ENCODE measurements around the gene PPY.
"Not testable (repeated sequence)": the region's sequence is repeated elsewhere in the genome, so short reads cannot be mapped to it uniquely, and the experiment has no call there.

PPY gene

GRCh38 chr17:43928609-43929008 lies 13.7 kb downstream of the PPY start:
- no peak for DNase-seq

- DNase-seq: not testable (repeated sequence)
These were observed 14.3 kb downstream of the PPY start for GRCh38 chr17:43927929-43928328.

GRCh38 chr17:43927060-43927864 lies 15.0 kb downstream of the PPY start:
- no peak for DNase-seq

GRCh38 chr17:43924558-43924957 lies 17.7 kb downstream of the PPY start:
- DNase-seq: no peak

GRCh38 chr17:43920500-43921095 lies 21.7 kb downstream of the PPY start:
- DNase-seq: no peak

GRCh38 chr17:43918026-43918389 lies 24.3 kb downstream of the PPY start:
- DNase-seq: no peak

- DNase-seq: no peak
These were observed 24.8 kb downstream of the PPY start for GRCh38 chr17:43917348-43918025.

GRCh38 chr17:43917016-43917347 lies 25.3 kb downstream of the PPY start:
- no peak for DNase-seq

GRCh38 chr17:43916385-43916784 lies 25.9 kb downstream of the PPY start:
- DNase-seq: no peak

- no peak for DNase-seq
These were observed 26.7 kb downstream of the PPY start for GRCh38 chr17:43915559-43915958.

- DNase-seq: no peak
These were observed 27.8 kb downstream of the PPY start for GRCh38 chr17:43914451-43914850.

GRCh38 chr17:43913584-43913983 lies 28.7 kb downstream of the PPY start:
- no peak for DNase-seq

- no peak for DNase-seq
These were observed 29.5 kb downstream of the PPY start for GRCh38 chr17:43912635-43913304.

- DNase-seq: no peak
These were observed 30.4 kb downstream of the PPY start for GRCh38 chr17:43911904-43912303.

GRCh38 chr17:43909537-43910231 lies 32.6 kb downstream of the PPY start:
- no peak for DNase-seq

- DNase-seq: peak; percentile 85
These were observed 34.1 kb downstream of the PPY start for GRCh38 chr17:43907998-43908721.

- DNase-seq: peak; percentile 64
These were observed 34.8 kb downstream of the PPY start, which contains the start of gene MPP2 for GRCh38 chr17:43907425-43907981. Gene MPP2 (minus strand): TSS chr17:43907536. CDS start chr17:43904460, 3,076 bp downstream.

GRCh38 chr17:43906951-43907424 lies 35.3 kb downstream of the PPY start:
- DNase-seq: no peak

GRCh38 chr17:43905985-43906852 lies 36.1 kb downstream of the PPY start:
- DNase-seq: peak; percentile 65

GRCh38 chr17:43905400-43905984 lies 36.8 kb downstream of the PPY start:
- DNase-seq: no peak

Measured in HCEC 1CT (cell line).